ENCODE results near the gene HEATR1. TPM values are rescaled to one million over a fixed set of nuclear protein-coding genes. Genes with fewer than 3 reads are reported as not detected.

HEATR1 gene
- total and polyA plus RNA-seq, 4 donors = 3.3 to 19.4 (median 9.6) TPM

GRCh38 chr1:236522937-236523703, 81.2 kb downstream of the HEATR1 start (continued):
- TF ChIP-seq REST (IDR thresholded peaks at IDR 0.05) (peak; percentile 94), RAD21 (IDR thresholded peaks at IDR 0.05) (no peak)

GRCh38 chr1:236520445-236521005, 83.8 kb downstream of the HEATR1 start:
- DNase-seq (ENCODE audit: low spot score) = no peak
- H3K4me1 ChIP-seq (ENCODE audit: control insufficient read depth in 4 of 4, insufficient read depth in 4 of 4, low read length in 3 of 4) = peaks cover 1 to 40% (median 34%) of the 10 kb centered on the region in 4 donors
- H3K9me3 ChIP-seq (ENCODE audit: control insufficient read depth in 4 of 4, low read length in 3 of 4) = no peaks in the 10 kb centered on the region
- no peak for TF ChIP-seq YY1 (IDR thresholded peaks at IDR 0.05)
- TF ChIP-seq ZBTB33 (IDR thresholded peaks at IDR 0.05) = no peak
- no peak for TF ChIP-seq TAF1 (conservative IDR thresholded peaks at IDR 0.05)
- TF ChIP-seq ATF3 (IDR thresholded peaks at IDR 0.05) = no peak
- TF ChIP-seq CTCF (IDR thresholded peaks at IDR 0.05; ENCODE audit: low read depth, low read length, missing input control) = no peak
- no peak for TF ChIP-seq NR2F2 (IDR thresholded peaks at IDR 0.05)
- no peak for TF ChIP-seq HNF4A (conservative IDR thresholded peaks at IDR 0.05)
- TF ChIP-seq REST (IDR thresholded peaks at IDR 0.05) = no peak
- TF ChIP-seq JUND (IDR thresholded peaks at IDR 0.05) = no peak
- no peak overlapping the region for H3K27ac ChIP-seq (ENCODE audit: low read depth in 1 of 2, low read length in 2 of 2)
- no peaks in the 10 kb centered on the region for H3K36me3 ChIP-seq (ENCODE audit: control insufficient read depth in 4 of 4, insufficient read depth in 3 of 4, low read depth in 1 of 4, low read length in 3 of 4)
- H3K9ac ChIP-seq (ENCODE audit: low read depth in 1 of 2, low read length in 2 of 2) = no peak overlapping the region
- H3K4me3 ChIP-seq (ENCODE audit: low read depth in 1 of 3, low read length in 3 of 3) = no peak overlapping the region
- H3K27me3 ChIP-seq (ENCODE audit: control insufficient read depth in 4 of 4, insufficient read depth in 4 of 4, low read length in 3 of 4) = no peaks in the 10 kb centered on the region
- 72% methylated on average over 4 of the region's 4 CpGs for WGBS

All from liver (tissue), 9 donors.